ELR (cell line): ENCODE results near the gene ZC3H6.
"Not testable (repeated sequence)": the region's sequence is repeated elsewhere in the genome, so short reads cannot be mapped to it uniquely, and the experiment has no call there.

ENCODE experiments used
- DNase-seq: peaks from one replicate; pipeline ENCODE4 v3.0.0-alpha.2; 2015; ENCODE audit warnings: low read depth

ZC3H6 gene

DNA sequence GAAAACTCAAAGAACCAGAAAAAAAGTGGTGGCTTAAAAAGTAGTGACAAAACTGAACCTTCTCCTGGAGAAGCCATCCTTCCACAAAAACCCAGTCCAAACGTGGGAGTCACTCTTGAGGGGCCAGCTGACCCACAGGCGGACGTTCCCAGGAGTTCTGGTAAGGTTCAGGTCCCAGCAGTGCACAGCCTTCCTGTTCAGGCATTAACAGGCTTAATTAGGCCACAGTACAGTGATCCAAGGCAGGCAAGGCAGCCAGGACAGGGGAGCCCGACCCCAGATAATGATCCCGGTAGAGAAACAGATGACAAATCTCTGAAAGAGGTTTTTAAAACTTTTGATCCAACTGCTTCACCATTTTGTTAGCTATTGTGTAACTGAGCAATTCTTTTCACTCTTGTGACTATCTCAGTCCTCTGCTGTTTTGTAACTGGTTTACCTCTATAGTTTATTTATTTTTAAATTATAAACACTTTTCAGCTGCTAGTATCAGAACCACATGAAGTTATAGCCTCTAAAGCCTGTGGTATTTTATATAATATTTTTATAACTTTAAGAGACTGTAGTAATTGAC, 56.8 kb downstream of the ZC3H6 start:
- no peak for DNase-seq

- no peak for DNase-seq
These were observed 60.2 kb downstream of the ZC3H6 start for GRCh38 chr2:112335600-112335999.

DNA sequence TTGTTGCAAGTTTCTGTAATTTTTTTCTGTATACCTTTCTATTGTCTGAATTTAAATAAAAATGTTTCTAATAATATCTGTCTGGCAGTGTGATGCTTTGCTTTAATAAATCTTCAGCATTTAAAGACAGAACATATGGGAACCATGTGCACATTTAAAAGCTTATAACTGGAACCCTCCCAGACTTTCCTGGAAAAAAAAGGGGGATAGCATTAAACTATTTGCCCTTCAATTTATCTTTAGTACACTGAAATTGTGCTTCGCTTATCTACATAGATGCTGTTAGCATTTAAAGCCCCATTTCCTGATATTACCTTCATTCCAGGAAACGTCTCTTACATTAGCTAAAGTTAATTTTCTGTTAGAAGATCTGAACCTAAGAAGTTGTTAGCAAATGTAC, 64.6 kb downstream of the ZC3H6 start:
- no peak for DNase-seq

DNA sequence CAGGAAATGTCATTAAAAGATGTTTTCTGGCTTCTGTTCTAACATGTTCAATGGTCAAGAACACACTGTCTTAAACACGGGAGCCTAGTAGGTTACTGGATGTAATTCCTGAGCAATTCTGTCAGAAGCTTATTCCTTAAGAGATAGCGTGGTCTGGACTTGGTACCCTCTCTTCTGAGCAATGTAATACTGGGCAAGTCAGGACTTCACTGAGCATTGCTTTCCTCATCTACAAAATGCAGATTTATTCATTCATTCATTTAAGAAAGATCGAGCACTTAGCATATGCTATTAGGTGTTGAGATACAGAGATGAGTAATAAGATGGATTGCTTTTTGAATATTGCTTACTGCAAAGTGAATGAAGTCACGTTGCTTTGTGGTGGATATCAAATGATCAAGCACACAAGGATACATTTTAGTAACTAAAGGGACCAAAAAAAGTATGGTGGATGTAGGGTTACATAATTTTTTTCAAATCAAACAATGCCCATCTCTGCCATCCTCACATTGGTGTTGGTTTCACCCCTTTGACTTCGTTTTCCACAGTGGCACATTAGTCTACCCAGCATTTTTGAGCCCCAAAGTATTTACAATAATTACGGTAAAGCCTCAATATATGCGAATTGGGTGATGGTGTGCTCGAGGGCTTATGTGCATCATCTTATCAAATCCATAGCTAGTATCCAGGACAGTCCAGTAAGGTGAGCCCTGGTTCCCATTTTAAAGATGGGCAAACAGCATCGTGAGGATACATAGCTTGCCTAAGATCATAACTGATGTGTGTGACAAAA, 65.3 kb downstream of the ZC3H6 start:
- DNase-seq = no peak

- no peak for DNase-seq
These were observed 66.7 kb downstream of the ZC3H6 start for GRCh38 chr2:112342067-112342550.

DNA sequence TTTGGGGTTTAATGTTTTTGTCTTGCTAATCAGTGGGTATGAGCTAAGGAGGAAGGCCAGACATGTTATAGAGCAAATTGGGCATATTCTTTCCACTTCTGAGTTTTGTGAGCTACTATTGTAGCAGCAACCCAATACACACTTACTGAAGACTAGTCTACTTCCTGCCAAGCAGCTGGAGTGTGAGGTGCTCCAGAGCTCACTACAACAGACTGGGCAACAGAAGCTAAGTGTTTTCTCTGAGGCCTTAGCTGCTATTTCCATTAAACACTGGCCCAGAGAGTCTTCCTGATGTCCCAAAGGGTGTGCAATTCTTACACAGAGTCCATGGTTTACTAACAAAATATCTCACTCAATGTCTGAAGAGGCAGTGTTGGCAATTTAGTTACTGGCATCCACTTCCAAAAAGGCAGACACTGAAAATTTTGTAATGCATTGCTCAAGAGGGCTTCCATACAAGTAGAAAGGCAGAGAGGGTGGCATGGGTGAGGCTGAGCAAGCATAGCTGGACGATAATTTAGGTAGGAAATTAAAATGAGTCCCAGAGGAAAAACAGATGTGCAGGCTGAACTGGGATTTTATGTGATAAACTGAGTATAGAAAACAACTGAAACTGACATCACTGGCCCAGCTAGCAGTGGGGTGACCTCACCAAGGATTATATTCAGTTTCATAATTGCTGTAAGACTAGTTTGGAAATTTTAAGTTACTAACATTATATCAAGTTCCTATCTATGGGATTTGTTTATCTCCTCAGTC, 68.6 kb downstream of the ZC3H6 start:
- no peak for DNase-seq

GRCh38 chr2:112345030-112346027, 69.9 kb downstream of the ZC3H6 start:
- DNase-seq = no peak

- DNase-seq = not testable (repeated sequence)
These were observed 76.9 kb downstream of the ZC3H6 start for GRCh38 chr2:112352292-112352691.

GRCh38 chr2:112352809-112353603, 77.6 kb downstream of the ZC3H6 start:
- DNase-seq = not testable (repeated sequence)

- DNase-seq = not testable (repeated sequence)
These were observed 78.9 kb downstream of the ZC3H6 start for GRCh38 chr2:112354335-112354734.

DNA sequence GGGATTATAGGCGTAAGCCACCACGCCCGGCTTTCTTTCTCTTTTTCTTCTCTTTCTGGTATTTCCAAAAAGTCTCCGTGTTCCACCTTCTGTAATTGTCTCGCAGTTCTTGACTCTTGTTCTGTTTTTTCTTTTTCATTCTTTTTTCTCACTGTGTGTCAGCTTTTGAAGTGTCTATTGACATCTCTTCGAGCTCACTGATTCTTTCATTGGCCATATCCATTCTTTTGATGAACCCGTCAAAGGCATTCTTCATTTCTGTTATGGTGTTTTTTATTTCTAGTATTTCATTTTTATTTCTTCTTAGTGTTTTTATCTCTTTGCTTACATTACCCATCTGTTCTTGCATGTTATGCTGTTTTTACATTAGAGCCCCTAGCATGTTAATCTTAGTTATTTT, 84.7 kb downstream of the ZC3H6 start:
- DNase-seq = not testable (repeated sequence)
